GM13976 (cell line): ENCODE results near the gene COL28A1.
"Not testable (repeated sequence)": the region's sequence is repeated elsewhere in the genome, so short reads cannot be mapped to it uniquely, and the experiment has no call there.

Experiments used
- DNase-seq: peaks from one replicate; pipeline ENCODE4 v3.0.0; 2012; ENCODE audit warnings: low spot score
- CTCF ChIP-seq: IDR thresholded peaks from 2 replicates; pipeline ENCODE4 v1.5.1; 2012; ENCODE audit warnings: borderline replicate concordance, mild to moderate bottlenecking; ENCODE audit not compliant: insufficient read depth; ENCODE audit errors: extremely low read depth, missing control alignments, control extremely low read depth
- in situ Hi-C: fragments of 300-500 bp; cut with MboI; formaldehyde crosslinking; loops from one replicate; pipeline ENCODE4 v1.12.0; 2022; ENCODE audit warnings: low sequenced_read_pairs, mixed read lengths, inconsistent platforms; ENCODE audit not compliant: unreplicated experiment

Gene COL28A1

GRCh38 chr7:7563813-7564212 is 28.1 kb upstream of the COL28A1 start:
- TF ChIP-seq CTCF, result no peak
- DNase-seq, result no peak
- in situ Hi-C loops, result no loop called here

- TF ChIP-seq CTCF, result no peak
- no peak for DNase-seq
- in situ Hi-C loops, result no loop called here
Observed at GRCh38 chr7:7563269-7563668, 27.6 kb upstream of the COL28A1 start.

- TF ChIP-seq CTCF, result no peak
- DNase-seq, result no peak
- in situ Hi-C loops, result no loop called here
Observed at GRCh38 chr7:7562736-7563135, 27.1 kb upstream of the COL28A1 start.

- in situ Hi-C loops, DNase-seq: not testable (repeated sequence)
Observed at GRCh38 chr7:7561591-7561990, 25.9 kb upstream of the COL28A1 start.

- no peak for DNase-seq
- no peak for TF ChIP-seq CTCF
- in situ Hi-C loops, result loop anchor here (10.0 kb wide), 1 partner anchor 132 kb away; no protein-coding TSS in a partner anchor
Observed at GRCh38 chr7:7557252-7557651, 21.6 kb upstream of the COL28A1 start.

GRCh38 chr7:7556852-7557251 is 21.2 kb upstream of the COL28A1 start:
- no peak for TF ChIP-seq CTCF
- no peak for DNase-seq
- in situ Hi-C loops, result loop anchor here (10.0 kb wide), 1 partner anchor 132 kb away; no protein-coding TSS in a partner anchor

- in situ Hi-C loops, result loop anchor here (10.0 kb wide), 1 partner anchor 130 kb away; no protein-coding TSS in a partner anchor
- TF ChIP-seq CTCF, result no peak
- no peak for DNase-seq
Observed at GRCh38 chr7:7554649-7555575, 19.2 kb upstream of the COL28A1 start.
